Transverse colon (tissue), 4 donors: ENCODE data around the gene NAA60. TPM values are rescaled to one million over a fixed set of nuclear protein-coding genes. Genes with fewer than 3 reads are reported as not detected.

Experiments used
- DNase-seq: peaks from one replicate; pipeline ENCODE4 v3.0.0-alpha.2; 2019
- H3K27ac ChIP-seq, 4 donors: fragments of 200-600 bp; sonication (generic); 2 replicates each; pipeline ENCODE4 v1.5.1; 2016 to 2018; ENCODE audit warnings: inconsistent platforms in 4 of 4
- H3K27me3 ChIP-seq: fragments of 200-600 bp; sonication (generic); 2 replicates; pipeline ENCODE4 v1.5.1; 2017; ENCODE audit warnings: inconsistent platforms
- H3K36me3 ChIP-seq, 4 donors: fragments of 200-600 bp; sonication (generic); 2 replicates each; pipeline ENCODE4 v1.5.1; 2017 to 2019; ENCODE audit warnings: inconsistent platforms in 4 of 4
- H3K4me1 ChIP-seq, 4 donors: fragments of 200-600 bp; sonication (generic); 2 replicates each; pipeline ENCODE4 v1.5.1; 2017 to 2020; ENCODE audit warnings: inconsistent platforms in 4 of 4
- H3K4me3 ChIP-seq, 4 donors: fragments of 200-600 bp; sonication (generic); 1 replicate in 1 of 4; 2 replicates in 3 of 4; pipeline versions ENCODE4 v1.5.1 to v1.6.1; 2017 to 2019; ENCODE audit warnings: inconsistent platforms in 4 of 4
- H3K9me3 ChIP-seq, 2 donors: fragments of 200-600 bp; sonication (generic); 2 replicates each; pipeline ENCODE4 v1.5.1; 2017 to 2019; ENCODE audit warnings: inconsistent platforms in 2 of 2
- EP300 ChIP-seq: sonication (generic); formaldehyde crosslinking; IDR thresholded peaks from one replicate; pipeline ENCODE4 v1.6.1; 2017; ENCODE audit warnings: antibody characterized with exemption, low read depth
- POLR2A ChIP-seq: fragments of 450-650 bp; IDR thresholded peaks from one replicate; pipeline ENCODE4 v1.6.1; 2016; ENCODE audit warnings: antibody characterized with exemption, mild to moderate bottlenecking, moderate library complexity
- POLR2AphosphoS5 ChIP-seq, 3 donors: sonication (generic); formaldehyde crosslinking; IDR thresholded peaks; one replicate each; pipeline ENCODE4 v1.6.1; 2016; ENCODE audit warnings: antibody characterized with exemption in 3 of 3
- WGBS, 2 donors: methylation state at CpG; one replicate each; pipeline ENCODE4 v1.1.5; 2018; ENCODE audit warnings: low coverage in 1 of 2; 5-methylcytosine and 5-hydroxymethylcytosine counted together
- in situ Hi-C, 4 donors: fragments of 200-750 bp; cut with MboI; loops; one replicate each; pipeline versions ENCODE4 v1.15.0 to v1.15.1; 2017; ENCODE audit warnings: low sequenced_read_pairs in 3 of 4, low pct_ligation_motif_present in 1 of 4, low pct_unique_long_range_greater_than_20kb in 1 of 4
- intact Hi-C: fragments of 100-400 bp; cut with DNase I; formaldehyde crosslinking; loops from one replicate; pipeline ENCODE4 v1.15.1; 2023; ENCODE audit warnings: low total_unique reads
- total RNA-seq, 4 donors: library from RNA; depleted of rRNA; stranded (reverse); fragments of >200 nt; gene quantifications; one replicate each; pipeline ENCODE4 v1.1.0, GENCODE V29; 2016
- TF ChIP-seq, protein P1 (sequence below), 5 experiments: fragments of 200-600 bp in 3 of 5; fragments of 450-650 bp in 2 of 5; sonication (generic) in 3 of 5; IDR thresholded peaks; 1 replicate in 2 of 5; 2 replicates in 3 of 5; pipeline ENCODE4 v1.5.1; 2016 to 2017; ENCODE audit warnings: antibody characterized with exemption in 5 of 5, inconsistent platforms in 3 of 5, mild to moderate bottlenecking in 2 of 5, moderate library complexity in 1 of 5

Gene NAA60
- total RNA-seq, 4 donors from 2014 or later = 57.3 to 247 (median 72.9) TPM

DNA sequence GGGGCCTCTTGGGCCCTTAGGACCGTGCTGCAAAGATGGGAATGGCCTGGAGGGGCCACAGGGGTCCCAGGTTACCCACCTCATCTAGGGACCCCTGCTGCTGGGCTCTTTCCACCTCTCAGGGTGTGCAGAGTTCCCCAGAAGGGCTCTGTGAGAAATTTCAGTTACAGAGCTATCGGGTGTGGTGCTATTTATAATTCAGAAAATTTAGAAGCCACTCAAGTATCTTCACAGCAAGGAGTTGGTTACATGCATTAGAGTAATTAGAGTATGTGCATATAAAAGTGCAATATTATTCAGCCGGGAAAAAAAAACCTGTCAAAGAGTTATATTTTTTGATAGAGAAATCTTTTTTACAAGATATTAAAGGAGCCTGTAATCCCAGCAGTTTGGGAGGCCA lies 32.9 kb downstream of the NAA60 start:
- TF ChIP-seq POLR2A = no peak
- TF ChIP-seq, protein P1, sequence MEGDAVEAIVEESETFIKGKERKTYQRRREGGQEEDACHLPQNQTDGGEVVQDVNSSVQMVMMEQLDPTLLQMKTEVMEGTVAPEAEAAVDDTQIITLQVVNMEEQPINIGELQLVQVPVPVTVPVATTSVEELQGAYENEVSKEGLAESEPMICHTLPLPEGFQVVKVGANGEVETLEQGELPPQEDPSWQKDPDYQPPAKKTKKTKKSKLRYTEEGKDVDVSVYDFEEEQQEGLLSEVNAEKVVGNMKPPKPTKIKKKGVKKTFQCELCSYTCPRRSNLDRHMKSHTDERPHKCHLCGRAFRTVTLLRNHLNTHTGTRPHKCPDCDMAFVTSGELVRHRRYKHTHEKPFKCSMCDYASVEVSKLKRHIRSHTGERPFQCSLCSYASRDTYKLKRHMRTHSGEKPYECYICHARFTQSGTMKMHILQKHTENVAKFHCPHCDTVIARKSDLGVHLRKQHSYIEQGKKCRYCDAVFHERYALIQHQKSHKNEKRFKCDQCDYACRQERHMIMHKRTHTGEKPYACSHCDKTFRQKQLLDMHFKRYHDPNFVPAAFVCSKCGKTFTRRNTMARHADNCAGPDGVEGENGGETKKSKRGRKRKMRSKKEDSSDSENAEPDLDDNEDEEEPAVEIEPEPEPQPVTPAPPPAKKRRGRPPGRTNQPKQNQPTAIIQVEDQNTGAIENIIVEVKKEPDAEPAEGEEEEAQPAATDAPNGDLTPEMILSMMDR (IDR thresholded peaks at IDR 0.05) = no peak
- TF ChIP-seq EP300 = no peak
- TF ChIP-seq POLR2AphosphoS5 (IDR thresholded peaks at IDR 0.05) = no peak
- intact Hi-C loops = no loop called here
- 82 to 94% methylated on average over 2 to 3 of the region's 3 CpGs for WGBS, 2 donors

DNA sequence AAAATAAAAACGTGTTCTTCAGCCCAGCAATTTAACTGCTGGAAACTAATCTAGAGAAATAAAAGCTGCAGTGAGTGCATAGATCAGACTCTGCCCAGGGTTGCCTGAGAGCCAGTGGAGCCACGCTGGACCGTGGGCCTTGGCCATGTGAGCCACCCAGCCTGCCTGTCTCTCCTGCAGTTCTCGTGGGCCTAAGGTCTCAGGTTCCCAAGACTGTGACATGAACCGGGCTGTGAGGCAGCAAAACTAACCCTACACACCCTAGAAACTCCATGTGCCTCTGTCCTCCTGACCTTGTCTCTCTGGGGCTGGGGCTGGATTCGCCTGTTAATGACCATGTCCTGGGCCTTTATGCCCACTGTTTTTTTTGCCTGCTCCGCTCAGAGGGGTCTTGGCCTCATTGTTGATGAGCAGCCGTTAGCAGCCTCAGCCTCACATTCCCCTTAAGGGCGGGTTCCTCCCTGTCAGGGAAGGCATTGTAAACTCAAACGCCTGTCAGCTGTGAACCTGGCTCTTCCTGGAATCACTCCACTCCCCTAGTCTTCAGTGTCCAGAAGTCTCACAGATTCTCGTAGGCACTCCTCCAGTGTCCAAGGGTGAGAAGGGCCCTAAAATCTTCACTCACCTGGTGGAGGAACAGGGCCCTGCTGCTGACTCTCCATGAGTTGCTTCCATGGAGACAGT lies 34.9 kb downstream of the NAA60 start:
- TF ChIP-seq EP300 = no peak
- TF ChIP-seq, protein P1 (IDR thresholded peaks at IDR 0.05) = no peak
- no peak for TF ChIP-seq POLR2A
- TF ChIP-seq POLR2AphosphoS5 (IDR thresholded peaks at IDR 0.05) = no peak
- peak overlapping the region in 3 of 4 donors; percentile 27 to 46 (median 44) for H3K27ac ChIP-seq
- no peaks in the 10 kb centered on the region for H3K9me3 ChIP-seq
- 48 to 80% methylated on average over 1 to 11 of the region's 11 CpGs for WGBS, 2 donors
- H3K27me3 ChIP-seq = no peaks in the 10 kb centered on the region
- peaks cover 0 to 37% (median 10%) of the 10 kb centered on the region in 4 donors for H3K36me3 ChIP-seq
- peaks cover 0 to 42% (median 35%) of the 10 kb centered on the region in 4 donors for H3K4me1 ChIP-seq
- intact Hi-C loops (no loop called here), in situ Hi-C loops (no loop called here)
- DNase-seq = peak; percentile 54
- no peak overlapping the region for H3K4me3 ChIP-seq

More for the DNA sequence above, 32.9 kb downstream of the NAA60 start:
- no peak overlapping the region for H3K4me3 ChIP-seq
- H3K9me3 ChIP-seq = no peaks in the 10 kb centered on the region
- peak overlapping the region; percentile 43 to 64 (median 61) for H3K27ac ChIP-seq
- no peak for DNase-seq
- peaks cover 0 to 42% (median 35%) of the 10 kb centered on the region in 4 donors for H3K4me1 ChIP-seq
- in situ Hi-C loops = no loop called here
- peaks cover 0 to 18% (median 5%) of the 10 kb centered on the region in 4 donors for H3K36me3 ChIP-seq
- no peaks in the 10 kb centered on the region for H3K27me3 ChIP-seq

DNA sequence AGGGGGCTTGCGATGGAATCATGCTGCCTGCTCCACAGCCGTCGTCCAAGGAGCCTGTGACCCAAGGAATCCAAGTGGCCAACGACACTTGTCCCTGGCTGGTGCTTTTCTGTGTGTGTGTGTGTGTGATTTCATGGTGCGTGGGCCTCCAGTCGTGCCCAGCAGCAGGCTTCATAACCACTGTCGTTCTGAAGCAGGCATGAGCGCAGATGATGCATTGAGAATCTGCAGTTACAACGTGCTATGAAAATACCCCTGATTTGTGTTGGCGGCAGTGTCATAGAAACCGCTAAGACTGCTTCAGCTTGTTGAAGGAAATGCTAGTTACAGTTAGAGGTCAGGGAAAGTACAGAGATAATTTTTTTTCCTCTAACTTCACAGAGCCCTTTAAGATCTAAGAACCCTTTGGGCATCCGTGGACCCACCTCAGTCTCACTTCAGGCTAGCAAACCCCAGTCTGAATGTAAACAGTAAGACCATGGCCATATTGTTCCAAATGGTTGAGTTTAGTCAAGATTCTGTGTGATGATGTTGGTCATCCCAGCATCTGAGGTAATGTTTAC lies 36.3 kb downstream of the NAA60 start:
- peaks cover 0 to 51% (median 15%) of the 10 kb centered on the region in 4 donors for H3K36me3 ChIP-seq
- no peak for DNase-seq
- TF ChIP-seq, protein P1 (IDR thresholded peaks at IDR 0.05) = no peak
- TF ChIP-seq POLR2AphosphoS5 (IDR thresholded peaks at IDR 0.05) = no peak
- TF ChIP-seq POLR2A = no peak
- TF ChIP-seq EP300 = no peak
- H3K9me3 ChIP-seq = no peaks in the 10 kb centered on the region
- peaks cover 0 to 31% (median 26%) of the 10 kb centered on the region in 4 donors for H3K4me1 ChIP-seq
- intact Hi-C loops (no loop called here), in situ Hi-C loops (no loop called here)
- no peak overlapping the region for H3K4me3 ChIP-seq
- 86% methylated on average over 12 of the region's 12 CpGs; no CpG with 5 or more reads in 1 of the 2 donors for whole genome bisulfite sequencing, 2 donors
- H3K27ac ChIP-seq = no peak overlapping the region
- H3K27me3 ChIP-seq = no peaks in the 10 kb centered on the region

DNA sequence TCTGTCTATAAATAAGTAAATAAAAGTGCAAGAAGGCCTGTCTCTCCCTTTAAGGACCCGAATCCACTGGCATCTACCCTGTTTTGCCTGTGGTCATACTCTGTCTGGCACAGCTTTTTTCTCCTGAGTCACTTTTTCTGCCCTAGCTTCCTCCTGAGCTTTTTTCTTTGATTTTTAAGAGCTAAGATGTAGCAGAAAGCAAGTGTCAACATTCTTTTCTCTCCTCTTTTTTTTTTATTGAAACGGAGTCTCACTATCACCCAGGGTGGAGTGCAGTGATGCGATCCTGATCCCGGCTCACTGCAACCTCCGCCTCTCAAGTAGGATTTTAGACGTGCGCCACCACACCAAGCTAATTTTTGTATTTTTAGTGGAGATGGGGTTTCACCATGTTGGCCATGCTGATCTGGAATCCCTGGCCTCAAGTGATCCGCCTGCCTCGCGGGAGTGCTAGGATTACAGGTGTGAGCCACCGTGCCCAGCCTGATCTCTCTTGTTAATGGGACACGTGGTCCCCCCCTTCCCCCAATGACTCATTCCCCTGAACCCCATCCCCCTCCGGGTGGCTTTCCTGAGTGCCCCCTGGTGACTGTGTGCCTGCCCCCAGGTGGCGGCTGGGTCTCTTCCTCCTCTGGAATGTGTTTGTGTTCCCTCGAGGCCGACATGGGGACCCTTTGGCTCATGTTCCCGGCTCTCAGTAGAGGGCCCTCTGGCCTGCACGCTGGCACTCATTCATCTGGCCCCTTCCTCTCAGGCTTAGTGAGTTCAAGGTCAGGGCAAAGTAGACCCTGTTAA lies 37.6 kb downstream of the NAA60 start:
- 73 to 96% methylated on average over 5 to 18 of the region's 18 CpGs for WGBS, 2 donors
- TF ChIP-seq EP300 = no peak
- TF ChIP-seq POLR2A = no peak
- TF ChIP-seq POLR2AphosphoS5 (IDR thresholded peaks at IDR 0.05) = no peak
- TF ChIP-seq, protein P1 (IDR thresholded peaks at IDR 0.05) = no peak
- Histone ChIP-seq H3K36me3 (peaks cover 0 to 64% (median 24%) of the 10 kb centered on the region in 4 donors), H3K27me3 (no peaks in the 10 kb centered on the region), H3K9me3 (no peaks in the 10 kb centered on the region), H3K4me1 (peaks cover 0 to 17% (median 13%) of the 10 kb centered on the region in 4 donors), H3K4me3 (no peak overlapping the region), H3K27ac (no peak overlapping the region)
- in situ Hi-C loops = no loop called here
- no peak for DNase-seq
- intact Hi-C loops = no loop called here
